Astrocyte (in vitro differentiated cells and primary cell): Measurements from ENCODE around the gene PLA2G4F.

Experiments used
- CTCF ChIP-seq: IDR thresholded peaks from 2 replicates; pipeline ENCODE4 v1.5.1; 2011; ENCODE audit warnings: low read depth, mild to moderate bottlenecking, inconsistent platforms, low read length, moderate library complexity; ENCODE audit not compliant: insufficient read depth
- EZH2 ChIP-seq: IDR thresholded peaks from 2 replicates; pipeline ENCODE4 v1.6.1; 2012; ENCODE audit warnings: mild to moderate bottlenecking, low read length, inconsistent platforms; ENCODE audit not compliant: insufficient read depth

DNA sequence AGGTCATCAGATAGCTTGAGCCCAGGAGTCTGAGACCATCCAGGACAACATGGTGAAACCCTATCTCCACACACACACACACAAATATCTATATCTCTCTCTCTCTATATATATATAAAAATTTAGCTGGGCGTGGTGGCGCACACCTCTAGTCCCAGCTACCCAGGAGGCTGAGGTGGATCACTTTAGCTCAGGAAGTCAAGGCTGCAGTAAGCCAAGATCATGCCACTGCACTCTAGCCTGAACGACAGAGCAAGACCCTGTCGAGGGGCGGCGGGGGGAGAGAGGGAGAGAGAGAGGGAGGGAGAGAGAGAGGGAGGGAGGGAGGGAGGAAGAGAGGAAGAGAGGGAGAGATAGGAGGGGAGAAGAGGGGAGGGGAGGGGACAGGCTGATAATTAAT is 28.0 kb downstream of the PLA2G4F start:
- TF ChIP-seq CTCF (no peak), EZH2 (no peak)
